GM19023 (cell line): ENCODE data around the gene DGUOK.
A peak's percentile ranks its signal among the peaks of the same experiment; 100 is the strongest.

Experiments used
- ATAC-seq: cut with Tn5 transposase; IDR thresholded peaks from one replicate; pipeline ENCODE4 v1.9.1; 2021; ENCODE audit warnings: mild to moderate bottlenecking, moderate library complexity; ENCODE audit not compliant: unreplicated experiment

Gene DGUOK

DNA sequence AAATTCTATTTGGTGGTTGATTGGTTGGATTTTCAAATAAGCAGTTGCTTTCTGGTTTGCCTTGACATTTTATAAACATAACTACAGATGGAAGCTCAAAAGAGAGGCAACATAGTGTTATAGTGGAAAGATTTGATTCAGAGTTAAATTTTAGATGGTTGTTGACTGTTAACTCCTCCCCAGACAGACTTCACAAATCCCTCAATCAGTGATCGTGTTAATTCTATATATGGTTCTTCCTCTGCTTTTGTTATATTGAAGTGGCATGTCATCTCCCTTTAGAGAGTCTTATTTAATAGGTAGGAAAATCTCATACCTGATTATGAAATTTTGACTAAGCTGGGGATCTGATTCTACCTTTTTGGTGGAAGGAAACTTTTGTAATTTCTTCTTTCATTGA, 19.5 kb downstream of the DGUOK start:
- no peak for ATAC-seq

DNA sequence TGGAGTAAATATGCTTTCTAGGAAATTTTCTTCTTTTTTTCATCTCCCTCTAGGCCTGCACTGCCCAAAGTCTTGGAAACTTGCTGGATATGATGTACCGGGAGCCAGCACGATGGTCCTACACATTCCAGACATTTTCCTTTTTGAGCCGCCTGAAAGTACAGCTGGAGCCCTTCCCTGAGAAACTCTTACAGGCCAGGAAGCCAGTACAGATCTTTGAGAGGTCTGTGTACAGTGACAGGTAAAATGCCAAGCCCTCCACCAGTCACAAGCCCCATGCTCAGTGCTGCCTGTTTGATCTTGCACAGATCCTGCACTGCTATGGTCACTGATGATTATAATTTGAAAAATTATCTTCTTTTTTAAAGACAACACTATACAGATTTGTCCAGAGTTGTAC, 20.0 kb downstream of the DGUOK start:
- ATAC-seq: no peak

DNA sequence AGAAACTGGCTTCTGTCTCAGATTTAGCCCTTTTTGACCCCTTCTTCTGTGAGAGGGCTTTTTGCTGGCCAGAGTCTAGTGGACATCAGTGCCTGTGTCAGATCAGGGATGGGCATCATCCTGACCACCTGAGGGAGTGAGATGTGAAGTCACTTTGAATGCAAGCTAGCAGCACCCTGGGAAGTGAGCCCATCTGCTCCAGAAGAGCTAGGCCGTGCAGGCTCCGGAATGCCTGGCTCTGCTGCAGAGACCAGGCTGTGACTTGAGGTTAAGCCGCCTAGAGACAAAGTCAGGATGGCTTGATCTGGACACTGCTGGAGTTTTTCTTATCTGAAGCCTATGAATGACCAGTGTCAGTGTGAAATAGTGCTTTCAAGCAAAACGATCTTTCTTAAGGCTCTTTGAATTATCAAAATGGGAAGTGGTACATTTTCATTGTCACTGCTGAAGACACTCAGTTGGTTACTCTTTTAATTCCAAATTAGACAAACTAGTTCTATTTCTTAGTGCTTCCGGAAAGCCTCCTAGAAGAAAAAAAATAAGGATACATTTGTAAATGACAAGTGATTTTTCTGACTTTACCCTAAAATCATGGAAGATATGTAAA, 20.8 kb downstream of the DGUOK start:
- ATAC-seq: no peak

DNA sequence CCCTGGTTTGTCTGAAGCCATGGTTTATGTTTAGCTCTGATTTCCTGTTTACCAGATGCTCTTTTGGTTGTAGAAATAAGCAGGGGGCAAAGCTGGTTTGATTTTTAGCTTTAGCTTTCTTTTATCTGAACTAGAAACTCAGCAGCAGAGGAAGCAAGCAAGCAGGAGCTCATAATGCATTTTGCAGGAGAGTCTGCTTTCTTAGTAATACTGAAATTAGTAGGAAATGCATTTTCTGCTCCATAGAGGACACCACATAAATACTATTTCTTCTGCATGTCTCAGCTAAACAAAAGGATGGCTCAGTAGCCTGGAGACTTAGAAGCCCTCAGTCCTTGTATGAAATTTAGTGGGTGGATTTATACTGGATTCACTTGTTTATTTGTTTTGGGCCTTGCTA, 23.1 kb downstream of the DGUOK start:
- no peak for ATAC-seq

DNA sequence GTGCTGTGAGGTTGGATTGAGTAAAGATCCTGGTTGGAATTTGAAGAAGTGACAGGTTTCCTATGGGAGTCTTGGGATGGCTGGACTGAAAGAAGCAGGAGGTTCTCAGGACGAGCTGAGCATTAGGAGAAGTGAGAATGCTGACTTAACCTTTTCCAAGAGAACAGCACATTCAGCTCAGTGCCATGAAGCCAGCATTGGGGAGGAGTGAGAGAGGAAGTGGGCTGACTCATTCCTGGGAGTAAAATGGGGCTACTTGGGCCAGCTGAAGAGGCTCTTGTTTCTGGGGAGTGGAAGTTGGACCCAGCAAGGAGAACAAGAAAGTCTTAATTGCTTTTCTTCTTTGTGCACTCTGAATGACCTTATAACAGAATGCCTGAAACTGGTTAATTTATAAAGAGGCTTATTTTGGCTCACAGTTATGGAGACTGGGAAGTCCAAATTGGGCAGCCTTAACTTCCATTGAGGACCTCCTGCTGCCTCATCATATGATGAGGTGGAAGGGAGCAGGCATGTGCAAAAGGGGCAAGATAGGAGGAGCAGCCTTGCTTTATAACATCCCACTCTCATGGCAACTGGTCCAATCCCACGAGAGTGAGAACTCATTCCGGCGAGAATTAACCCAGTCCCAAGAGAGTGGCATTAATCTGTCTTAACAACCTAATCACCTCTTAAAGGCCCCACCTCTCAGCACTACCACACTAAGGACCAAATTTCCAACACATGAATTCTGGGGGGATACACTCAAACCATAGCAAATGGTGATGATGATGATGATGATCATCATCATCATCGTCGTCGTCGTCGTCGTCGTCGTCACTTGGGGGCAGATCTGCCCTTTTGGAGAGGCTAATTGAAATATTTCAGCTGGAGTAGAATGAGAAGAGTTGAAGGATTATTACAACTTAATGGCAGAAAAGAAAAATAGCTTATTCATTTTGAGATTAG, 26.1 kb downstream of the DGUOK start:
- ATAC-seq: no peak

DNA sequence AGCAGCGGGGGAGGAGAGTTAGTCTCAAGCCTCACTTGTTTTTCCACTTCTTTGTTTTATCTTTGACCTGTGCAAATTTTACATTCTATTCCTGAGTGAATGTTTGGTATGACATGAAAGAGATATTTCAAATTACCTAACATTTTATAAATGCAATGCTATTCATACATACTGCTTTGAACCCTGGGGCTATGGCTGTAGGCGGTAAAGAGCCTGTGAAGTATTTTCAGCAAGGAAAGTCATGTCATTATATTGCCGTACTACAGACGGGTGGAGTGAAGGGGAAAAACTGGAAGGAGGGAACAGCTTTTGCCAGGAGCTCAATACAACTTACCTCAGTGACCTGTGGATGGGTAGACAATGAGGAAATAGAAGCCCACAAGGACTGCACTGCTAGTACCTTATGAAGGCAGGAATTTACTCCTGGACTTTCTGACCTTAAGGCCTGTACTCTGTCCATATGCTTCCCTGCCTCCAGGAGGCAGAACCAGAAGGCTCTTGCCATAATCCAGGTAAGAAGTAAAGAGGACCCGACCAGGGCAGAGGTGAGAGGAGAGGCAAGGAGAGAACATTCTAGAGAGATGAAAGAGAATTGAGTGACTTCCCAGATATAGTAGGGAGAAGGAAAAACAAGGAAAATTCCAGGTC, 29.7 kb downstream of the DGUOK start:
- ATAC-seq: no peak

DNA sequence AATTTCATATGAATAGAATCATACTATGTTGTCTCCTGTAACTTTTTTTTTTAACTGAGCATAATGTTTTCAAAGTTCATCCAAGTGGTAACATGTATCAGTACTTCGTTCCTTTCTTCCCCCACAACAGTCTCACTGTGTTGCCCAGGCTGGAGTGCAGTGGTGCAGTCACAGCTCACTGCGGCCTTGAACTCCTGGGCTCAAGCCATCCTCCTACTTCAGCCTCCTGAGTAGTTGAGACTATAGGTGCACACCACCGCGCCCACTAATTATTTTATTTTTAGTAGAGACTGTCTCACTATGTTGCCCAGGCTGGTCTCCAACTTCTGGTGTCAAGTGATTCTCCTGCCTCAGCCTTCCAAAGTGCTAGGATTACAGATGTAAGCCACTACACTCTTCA, 34.6 kb downstream of the DGUOK start:
- no peak for ATAC-seq

DNA sequence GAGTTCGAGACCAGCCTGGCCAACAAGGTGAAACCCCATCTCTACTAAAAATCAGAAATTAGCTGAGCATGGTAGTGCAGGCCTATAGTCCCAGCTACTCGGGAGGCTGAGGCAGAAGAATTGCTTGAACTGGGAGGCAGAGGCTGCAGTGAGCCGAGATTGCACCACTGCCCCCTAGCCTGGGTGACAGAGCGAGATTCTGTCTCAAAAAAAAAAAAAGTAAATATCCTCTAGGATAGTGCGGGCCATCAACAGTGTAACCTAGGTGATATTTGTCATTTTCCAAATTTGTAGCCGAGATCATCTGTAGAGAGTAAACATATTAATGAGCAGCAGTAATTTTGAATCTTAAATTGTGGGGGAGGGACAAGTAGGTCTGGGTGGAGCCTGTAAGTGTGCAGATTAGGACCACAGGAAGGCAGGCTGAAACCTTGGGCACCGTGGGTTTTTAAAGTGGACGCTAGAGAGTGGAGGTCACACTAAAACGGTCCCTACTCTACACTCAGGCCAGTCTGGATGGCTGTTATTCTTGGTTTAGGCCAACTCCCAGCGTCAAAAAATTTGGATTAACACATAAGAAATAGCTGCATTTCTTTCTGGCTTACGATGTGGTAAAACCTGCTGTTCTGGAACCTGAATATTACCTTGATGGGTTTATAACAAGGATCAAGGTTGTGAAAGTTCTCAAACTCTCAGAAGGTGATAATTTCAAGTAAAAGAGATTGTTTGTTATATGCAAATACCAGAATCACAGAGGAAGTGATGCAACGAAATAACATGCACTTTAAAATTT, 35.3 kb downstream of the DGUOK start:
- no peak for ATAC-seq

DNA sequence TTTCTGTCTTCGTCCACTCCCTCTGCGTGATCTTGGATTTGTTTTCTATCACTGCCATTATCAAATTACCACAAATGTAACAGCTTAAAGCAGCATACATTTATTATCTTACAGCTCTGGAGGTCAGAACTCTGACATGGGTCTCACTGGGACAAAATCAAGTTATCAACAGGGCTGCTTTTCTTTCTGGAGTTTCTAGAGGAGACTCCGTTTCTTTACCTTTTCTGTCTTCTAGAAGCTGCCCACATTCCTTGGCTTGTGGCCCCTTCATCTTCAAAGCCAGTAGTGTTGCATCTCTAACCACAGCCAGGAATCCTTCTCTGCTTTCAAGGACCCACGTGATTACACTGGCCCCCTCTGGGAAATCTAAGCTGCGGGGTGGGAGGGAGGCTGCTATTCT, 36.1 kb downstream of the DGUOK start:
- ATAC-seq: no peak

DNA sequence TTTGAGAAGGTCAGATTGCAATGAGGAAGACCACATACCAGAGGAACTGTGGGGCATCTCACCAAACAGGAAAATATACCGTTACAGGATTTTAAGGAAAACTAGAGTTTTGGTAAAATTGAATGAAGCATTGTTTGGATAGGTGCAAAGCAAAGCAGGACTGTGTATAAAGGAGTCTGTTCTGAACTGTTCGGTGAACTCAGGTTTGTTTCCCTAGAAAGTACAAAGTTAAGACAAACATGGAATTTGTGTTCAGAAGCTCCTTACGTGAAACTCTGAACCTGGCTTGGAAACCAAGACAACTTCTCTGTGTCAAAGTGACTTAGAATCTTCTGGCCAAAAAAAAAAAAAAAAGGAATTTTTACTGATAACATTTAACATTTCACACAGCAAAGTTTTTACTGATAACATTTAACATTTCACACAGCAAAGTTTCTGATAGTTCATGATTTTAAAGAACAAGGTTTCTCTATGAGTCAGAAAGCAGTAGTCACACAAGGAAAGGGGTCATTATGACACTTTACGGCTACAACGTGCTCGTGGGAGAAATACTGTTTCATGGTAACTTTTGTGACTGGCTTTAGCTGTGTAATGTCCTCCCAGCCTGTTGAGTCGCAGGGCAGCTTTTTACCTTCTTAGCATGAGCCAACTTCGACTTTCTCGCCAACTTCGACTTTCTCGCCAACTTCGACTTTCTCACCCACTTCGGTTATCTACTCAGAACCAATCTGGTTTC, 36.9 kb downstream of the DGUOK start:
- ATAC-seq: no peak

DNA sequence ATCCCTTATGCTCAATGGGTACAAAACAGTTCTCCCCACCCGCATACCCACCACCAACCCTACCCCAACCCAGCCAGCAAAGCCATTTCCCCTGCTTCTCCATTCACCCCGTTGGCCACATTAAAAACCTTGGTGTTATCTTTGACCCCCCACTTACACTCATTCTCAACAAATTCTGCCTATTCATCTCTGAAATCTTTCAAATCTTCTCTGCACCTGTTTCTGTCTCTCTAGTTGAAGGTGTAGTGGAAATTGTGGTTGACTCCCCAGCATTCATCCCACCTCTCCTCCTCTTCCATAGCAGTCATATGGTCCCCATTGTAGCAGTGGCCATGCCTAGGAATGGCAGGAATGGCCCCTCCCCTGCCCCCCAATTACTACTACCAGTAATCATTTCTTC, 37.5 kb downstream of the DGUOK start:
- ATAC-seq: no peak

DNA sequence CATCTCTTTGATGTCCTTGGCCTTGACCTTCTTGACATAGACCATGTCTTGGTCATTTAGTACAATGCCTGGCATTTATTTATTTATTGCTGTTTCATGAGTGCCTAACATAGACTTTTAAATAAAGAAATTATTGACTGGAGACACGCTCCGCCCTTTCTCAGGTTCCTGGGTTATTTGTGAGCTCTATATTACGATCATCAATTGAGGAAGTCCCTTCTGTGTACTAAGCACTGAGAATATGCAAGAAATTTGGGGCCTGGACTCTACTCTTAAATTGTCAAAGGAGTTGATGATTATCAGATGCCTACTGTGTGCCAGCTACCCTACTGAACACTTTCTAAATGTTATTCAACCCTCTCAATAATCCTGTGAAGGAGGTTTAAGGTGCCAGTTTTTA, 38.4 kb downstream of the DGUOK start:
- ATAC-seq: no peak

DNA sequence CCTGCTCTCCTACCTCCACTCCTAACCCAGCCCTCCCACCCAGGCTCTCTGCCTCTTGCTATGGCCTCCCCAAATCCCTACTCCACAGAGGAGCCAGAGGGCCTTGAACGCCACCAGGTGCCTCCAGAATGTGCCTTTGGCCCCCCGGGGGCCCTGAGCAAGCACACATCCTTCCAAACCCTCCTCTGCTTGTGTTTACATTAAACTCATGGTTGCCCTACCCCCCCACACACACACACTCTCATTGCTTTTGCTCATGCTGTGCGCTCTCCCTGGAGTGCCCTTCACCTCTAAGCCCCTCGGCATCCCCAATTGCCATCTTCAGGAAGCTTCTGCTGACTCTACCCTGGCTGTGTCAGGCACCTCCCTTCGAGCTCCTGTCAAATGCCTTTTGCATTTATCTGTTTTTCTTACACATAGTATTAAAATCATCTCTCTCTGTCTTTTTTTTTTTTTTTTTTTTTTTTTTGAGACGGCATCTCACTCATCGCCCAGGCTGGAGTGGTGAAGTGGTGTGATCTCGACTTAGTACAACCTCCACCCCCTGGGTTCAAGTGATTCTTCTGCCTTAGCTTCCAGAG, 41.8 kb downstream of the DGUOK start:
- no peak for ATAC-seq

DNA sequence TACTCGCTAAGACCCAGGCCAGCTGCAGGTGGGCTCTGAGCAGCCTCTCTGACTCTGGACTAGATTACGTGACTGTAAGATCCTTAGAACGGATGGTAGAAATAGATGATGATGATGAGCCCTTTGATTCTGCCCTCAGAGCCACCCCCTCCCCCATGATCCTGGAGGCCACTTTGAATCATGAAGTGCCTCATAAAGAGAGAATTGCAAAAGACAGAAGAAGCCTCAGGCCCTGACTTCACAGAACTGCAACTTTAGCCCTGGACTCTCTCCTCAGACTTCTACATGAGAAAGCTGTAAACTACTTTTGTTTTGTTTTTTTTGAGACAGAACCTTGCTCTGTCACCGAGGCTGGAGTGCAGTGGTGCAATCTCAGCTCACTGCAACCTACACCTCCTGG, 42.7 kb downstream of the DGUOK start:
- ATAC-seq: no peak

DNA sequence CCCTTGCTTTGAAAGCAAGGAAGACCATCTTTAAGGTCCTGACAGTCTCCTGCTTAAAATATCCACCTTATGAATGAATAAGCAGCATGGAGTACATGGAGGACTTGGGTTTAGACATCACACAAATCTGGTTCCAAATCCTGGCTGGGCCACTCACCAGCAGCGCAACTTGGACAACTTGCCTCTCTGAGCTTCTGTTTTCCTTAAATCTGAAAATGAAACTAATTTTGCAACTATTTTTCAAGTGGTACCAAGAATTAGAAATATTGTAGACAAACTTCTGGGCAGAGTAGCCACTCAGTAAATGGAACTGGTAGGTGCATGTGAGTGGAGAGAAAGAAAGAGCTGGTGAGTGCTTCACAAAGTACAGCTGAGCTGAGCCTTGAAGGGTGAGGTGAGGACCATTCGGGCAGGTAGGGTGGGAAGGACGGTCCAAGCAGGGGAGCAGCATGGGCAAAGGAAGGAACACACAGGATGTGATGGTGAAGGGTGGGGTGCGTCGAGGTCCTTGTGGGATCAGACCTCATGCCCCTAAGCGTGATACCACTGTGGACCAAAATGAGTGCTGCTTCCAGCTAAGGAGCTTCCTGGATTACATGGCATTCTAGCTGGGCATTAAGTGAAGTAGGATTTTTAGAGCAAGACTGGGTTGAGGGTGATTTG, 43.6 kb downstream of the DGUOK start:
- ATAC-seq: no peak

DNA sequence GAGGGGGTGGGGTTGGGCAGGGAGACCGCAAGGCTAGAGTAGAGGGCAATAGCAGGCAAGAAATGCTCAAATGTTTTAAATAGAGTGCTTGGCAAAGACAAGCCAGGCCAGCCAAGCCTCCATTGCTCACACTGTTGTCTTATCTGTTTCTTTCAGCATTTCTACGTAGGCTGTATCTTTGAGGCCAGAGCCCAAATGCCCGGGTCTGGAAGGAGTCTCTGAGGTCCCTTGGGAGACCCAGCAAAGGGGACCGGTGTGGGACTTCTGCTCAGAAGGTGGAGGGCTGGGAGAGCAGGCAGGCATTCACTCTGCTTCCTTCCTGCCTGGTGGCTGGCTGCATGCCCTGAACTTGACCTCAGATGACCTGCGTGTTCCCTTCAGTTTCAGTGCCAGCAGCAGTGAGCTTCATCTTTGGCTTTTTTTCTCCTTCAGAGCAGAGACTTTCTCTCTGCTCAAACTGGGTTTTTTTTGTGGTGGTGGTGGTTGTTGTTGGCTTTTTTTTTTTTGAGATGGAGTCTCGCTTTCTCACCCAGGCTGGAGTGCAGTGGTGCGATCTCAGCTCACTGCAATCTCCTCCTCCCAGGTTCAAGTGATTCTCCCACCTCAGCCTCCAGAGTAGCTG, 44.3 kb downstream of the DGUOK start:
- ATAC-seq: peak; percentile 73

DNA sequence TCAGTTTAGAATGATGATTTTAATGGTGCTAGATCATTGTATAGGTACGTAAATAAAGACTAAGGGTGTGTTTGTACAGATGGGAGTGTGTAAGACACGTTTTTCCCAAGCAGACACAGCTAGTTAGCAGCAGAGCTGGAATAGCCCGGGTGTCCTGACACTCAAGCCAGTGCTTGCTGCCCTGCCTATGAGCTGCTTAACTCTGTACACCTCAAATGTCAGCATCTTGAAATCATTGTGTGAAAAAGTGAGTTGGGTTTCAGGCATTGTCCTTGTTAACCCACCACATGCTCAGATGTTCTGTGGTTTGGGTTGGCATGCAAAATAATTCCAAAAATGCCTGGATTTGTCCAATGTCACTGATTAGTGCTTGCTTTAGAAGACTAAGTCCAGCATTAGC, 45.0 kb downstream of the DGUOK start:
- no peak for ATAC-seq

DNA sequence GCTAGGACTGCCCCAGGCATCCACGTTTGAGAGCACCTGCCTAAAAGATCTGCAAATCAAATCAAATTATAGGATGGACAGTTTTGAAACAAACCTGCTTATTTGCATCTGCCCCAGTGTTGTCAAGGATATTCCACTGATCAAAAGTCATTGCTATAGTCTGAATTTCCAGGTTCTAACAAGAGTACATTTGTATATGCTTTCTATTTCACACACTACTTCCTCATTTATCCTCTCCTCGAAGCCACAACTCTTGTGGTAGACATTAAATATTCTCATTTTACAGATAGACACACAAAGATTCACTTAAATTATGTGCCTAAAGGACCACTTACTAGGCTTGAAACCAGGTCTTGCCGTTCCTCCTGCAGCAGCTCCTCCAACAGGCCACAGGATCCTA, 46.2 kb downstream of the DGUOK start:
- no peak for ATAC-seq

DNA sequence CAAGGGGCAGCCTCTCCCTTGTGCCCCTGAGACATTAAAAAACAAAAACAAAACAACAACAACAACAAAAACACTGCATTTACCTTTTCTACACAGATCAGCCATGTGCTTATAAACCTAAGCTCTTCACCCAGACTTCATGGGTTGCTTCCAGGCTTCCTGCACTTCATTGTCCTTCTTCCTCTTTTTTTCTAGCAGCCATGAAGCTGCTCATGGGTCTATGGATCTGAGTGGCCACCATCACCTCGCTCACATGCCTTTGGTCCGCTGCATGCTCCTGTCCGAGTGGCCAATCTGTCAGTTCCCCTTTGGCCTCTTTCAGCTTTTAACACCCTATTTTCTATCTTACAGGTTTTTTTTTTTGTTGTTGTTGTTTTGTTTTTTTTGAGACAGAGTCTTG, 49.1 kb downstream of the DGUOK start:
- ATAC-seq: no peak
